Kidney (tissue), 14 donors: ENCODE measurements around the gene SMAD7. TPM values are rescaled to one million over a fixed set of nuclear protein-coding genes. Genes with fewer than 3 reads are reported as not detected.

Source experiments
- DNase-seq, 5 donors: peaks; one replicate each; pipeline ENCODE4 v3.0.0-alpha.2; 2013 to 2020
- FAIRE-seq: peaks from 2 replicates; lab custom pipeline; 2012; peaks lifted over from hg19 to GRCh38; lab: Jason Lieb, UNC
- H3K27ac ChIP-seq, 2 donors: one replicate each; pipeline ENCODE4 v1.7.0; 2013; ENCODE audit warnings: low read depth in 2 of 2, low read length in 2 of 2, inconsistent platforms in 1 of 2
- H3K27me3 ChIP-seq: one replicate; pipeline ENCODE4 v1.7.1; 2013; ENCODE audit warnings: low read length, inconsistent platforms; ENCODE audit not compliant: control insufficient read depth, insufficient read depth
- H3K36me3 ChIP-seq, 3 donors: one replicate each; pipeline versions ENCODE4 v1.7.0 to v1.7.1; 2013; ENCODE audit warnings: low read length in 3 of 3, control low read depth in 1 of 3, inconsistent platforms in 1 of 3; ENCODE audit not compliant: insufficient read depth in 3 of 3, control insufficient read depth in 2 of 3
- H3K4me1 ChIP-seq, 3 donors: one replicate each; pipeline versions ENCODE4 v1.7.0 to v1.7.1; 2013; ENCODE audit warnings: low read length in 3 of 3, inconsistent platforms in 1 of 3, low read depth in 1 of 3; ENCODE audit not compliant: control insufficient read depth in 2 of 3, insufficient read depth in 2 of 3
- H3K4me3 ChIP-seq, 3 donors: one replicate each; pipeline versions ENCODE4 v1.7.0 to v1.8.1; 2013; ENCODE audit warnings: low read length in 3 of 3, control low read depth in 1 of 3, inconsistent platforms in 1 of 3
- H3K9ac ChIP-seq, 3 donors: one replicate each; pipeline versions ENCODE4 v1.7.0 to v1.7.1; 2013; ENCODE audit warnings: low read length in 3 of 3, control low read depth in 1 of 3, inconsistent platforms in 1 of 3
- H3K9me3 ChIP-seq, 3 donors: one replicate each; pipeline versions ENCODE4 v1.7.0 to v1.7.1; 2013; ENCODE audit warnings: low read length in 3 of 3, control low read depth in 1 of 3, inconsistent platforms in 1 of 3; ENCODE audit not compliant: control insufficient read depth in 2 of 3, insufficient read depth in 1 of 3
- intact Hi-C: fragments of 100-400 bp; cut with DNase I; formaldehyde crosslinking; loops from one replicate; pipeline ENCODE4 v1.11.1; 2022
- polyA plus RNA-seq: library from polyadenylated mRNA; stranded (reverse); fragments of 350-450 nt; fragmentation: Illumina TruSeq; extraction: RNeasy Lipid Tissue Mini Kit (QIAGEN cat#74804); gene quantifications from one replicate; pipeline ENCODE4 v1.2.3, GENCODE V29; 2014; ENCODE audit warnings: low read depth, low replicate concordance; ENCODE audit not compliant: insufficient read depth
- total RNA-seq: library from RNA; stranded (reverse); fragmentation: NEBNext Ultra II Directional; extraction: Animal tissue kit (Norgen Biotek cat#: 25700); gene quantifications from one replicate; pipeline ENCODE4 v1.2.1, GENCODE V29; 2021
- TF ChIP-seq, protein P1 (sequence below): IDR thresholded peaks from 3 replicates; pipeline ENCODE4 v1.5.1; 2012; ENCODE audit warnings: mild to moderate bottlenecking, moderate library complexity, borderline replicate concordance; ENCODE audit not compliant: insufficient read depth; ENCODE audit errors: extremely low read depth
- donor health status: control.
- donor health status: control.
- donor health status: control.
- donor health status: control.
- donor health status: control.
- donor health status: DM: yes; HTN: yes; CAD: no.
- donor health status: Normal renal cell carcinoma (clear cell type).

Gene SMAD7
- total and polyA plus RNA-seq, 2 donors from 2014 or later, result 17.3 to 32.6 TPM

DNA sequence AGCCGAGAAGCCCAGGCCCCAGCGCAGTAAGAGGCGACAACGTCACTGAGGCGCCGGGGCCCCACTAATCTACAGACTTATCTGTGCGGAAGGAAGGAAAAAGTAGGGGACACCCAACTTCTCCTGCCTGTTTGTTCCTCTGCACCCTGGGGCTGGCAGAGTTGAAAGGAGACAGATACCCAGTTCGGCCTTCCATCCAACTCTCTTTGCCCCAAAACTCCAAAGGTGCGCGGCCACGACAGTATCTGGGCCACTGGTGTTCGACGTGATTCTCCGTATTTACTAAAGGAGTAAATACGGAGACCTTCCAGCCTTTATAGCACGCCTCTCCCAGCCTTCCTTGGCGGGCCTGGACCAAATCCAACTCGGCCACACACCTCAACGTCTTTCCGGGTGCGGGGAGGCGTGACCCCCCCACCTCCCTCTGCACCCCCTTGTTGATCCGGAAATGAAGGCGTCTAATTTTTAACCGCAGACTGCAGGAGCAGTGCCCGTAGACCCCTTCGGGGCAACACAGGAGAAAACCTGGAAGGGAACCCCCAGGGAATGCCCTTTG is 1.6 kb downstream of the SMAD7 start:
- Histone ChIP-seq H3K36me3 (peaks cover 0 to 20% (median 0%) of the 10 kb centered on the region in 3 donors), H3K27ac (peak overlapping the region; percentile 92), H3K4me3 (peak overlapping the region; percentile 81 to 99 (median 90)), H3K9me3 (no peaks in the 10 kb centered on the region), H3K4me1 (peaks cover 2 to 35% (median 29%) of the 10 kb centered on the region in 3 donors), H3K9ac (peak overlapping the region; percentile 57 to 84 (median 79)), H3K27me3 (no peaks in the 10 kb centered on the region)
- TF ChIP-seq, protein P1, sequence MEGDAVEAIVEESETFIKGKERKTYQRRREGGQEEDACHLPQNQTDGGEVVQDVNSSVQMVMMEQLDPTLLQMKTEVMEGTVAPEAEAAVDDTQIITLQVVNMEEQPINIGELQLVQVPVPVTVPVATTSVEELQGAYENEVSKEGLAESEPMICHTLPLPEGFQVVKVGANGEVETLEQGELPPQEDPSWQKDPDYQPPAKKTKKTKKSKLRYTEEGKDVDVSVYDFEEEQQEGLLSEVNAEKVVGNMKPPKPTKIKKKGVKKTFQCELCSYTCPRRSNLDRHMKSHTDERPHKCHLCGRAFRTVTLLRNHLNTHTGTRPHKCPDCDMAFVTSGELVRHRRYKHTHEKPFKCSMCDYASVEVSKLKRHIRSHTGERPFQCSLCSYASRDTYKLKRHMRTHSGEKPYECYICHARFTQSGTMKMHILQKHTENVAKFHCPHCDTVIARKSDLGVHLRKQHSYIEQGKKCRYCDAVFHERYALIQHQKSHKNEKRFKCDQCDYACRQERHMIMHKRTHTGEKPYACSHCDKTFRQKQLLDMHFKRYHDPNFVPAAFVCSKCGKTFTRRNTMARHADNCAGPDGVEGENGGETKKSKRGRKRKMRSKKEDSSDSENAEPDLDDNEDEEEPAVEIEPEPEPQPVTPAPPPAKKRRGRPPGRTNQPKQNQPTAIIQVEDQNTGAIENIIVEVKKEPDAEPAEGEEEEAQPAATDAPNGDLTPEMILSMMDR, result no peak
- intact Hi-C loops, result loop anchor here (10.0 kb wide), 1 partner anchor 104 kb away; no protein-coding TSS in a partner anchor
- DNase-seq, result peak in 2 of 5 donors; percentile 54 to 84
- no peak for FAIRE-seq

DNA sequence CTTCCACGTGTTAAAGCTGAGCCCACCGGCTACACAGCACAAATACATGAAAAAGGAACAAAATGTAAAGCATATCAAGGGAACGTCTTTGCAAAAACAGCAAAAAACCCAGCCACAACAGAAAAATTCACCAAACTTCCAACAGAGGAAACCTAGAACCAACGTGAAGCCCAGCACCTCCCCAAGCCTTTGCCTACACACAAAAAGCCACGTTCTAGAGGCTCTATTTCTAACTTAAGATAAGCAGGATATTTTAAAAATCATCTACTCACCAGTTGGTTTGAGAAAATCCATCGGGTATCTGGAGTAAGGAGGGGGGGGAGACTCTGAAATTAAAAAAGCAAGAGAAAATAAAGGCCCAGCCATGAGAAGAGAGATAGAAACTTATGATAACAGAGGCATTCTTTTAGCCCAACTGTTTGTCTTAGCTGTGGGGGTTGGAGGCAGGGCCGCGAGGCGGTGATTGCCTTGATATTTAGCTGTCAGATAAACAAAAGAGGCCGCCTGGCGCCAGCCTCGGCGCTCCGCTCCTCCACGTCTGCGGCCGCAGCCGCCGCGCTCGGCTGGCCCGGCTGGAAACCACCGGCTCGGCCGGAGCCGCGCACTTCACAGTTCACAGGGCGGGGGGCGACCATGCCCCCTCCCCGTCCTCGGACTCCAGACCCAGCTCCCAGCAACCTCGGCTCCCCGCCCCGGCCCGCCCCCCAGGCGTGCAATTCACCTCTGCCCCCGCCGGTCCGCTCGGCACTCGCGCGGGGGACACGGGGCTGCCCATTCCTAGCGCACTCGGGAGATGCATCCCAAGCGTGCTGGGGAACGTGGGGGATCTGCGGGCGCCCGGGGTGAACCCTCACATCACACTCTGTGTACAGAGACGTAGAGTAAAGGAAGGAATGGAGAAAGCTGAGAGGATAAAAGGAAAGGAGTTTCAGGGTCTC is 2.4 kb downstream of the SMAD7 start:
- no peaks in the 10 kb centered on the region for H3K27me3 ChIP-seq
- DNase-seq (peak; percentile 82 to 90 (median 88)), FAIRE-seq (no peak)
- peaks cover 0 to 22% (median 0%) of the 10 kb centered on the region in 3 donors for H3K36me3 ChIP-seq
- H3K9ac ChIP-seq, result peak overlapping the region; percentile 78 to 84 (median 83)
- peak overlapping the region; percentile 92 for H3K27ac ChIP-seq
- H3K4me3 ChIP-seq, result peak overlapping the region; percentile 82 to 99 (median 90)
- peaks cover 2 to 42% (median 36%) of the 10 kb centered on the region in 3 donors for H3K4me1 ChIP-seq
- no peaks in the 10 kb centered on the region for H3K9me3 ChIP-seq
- intact Hi-C loops, result loop anchor here (10.0 kb wide), 1 partner anchor 104 kb away; no protein-coding TSS in a partner anchor
- TF ChIP-seq, protein P1, result no peak

DNA sequence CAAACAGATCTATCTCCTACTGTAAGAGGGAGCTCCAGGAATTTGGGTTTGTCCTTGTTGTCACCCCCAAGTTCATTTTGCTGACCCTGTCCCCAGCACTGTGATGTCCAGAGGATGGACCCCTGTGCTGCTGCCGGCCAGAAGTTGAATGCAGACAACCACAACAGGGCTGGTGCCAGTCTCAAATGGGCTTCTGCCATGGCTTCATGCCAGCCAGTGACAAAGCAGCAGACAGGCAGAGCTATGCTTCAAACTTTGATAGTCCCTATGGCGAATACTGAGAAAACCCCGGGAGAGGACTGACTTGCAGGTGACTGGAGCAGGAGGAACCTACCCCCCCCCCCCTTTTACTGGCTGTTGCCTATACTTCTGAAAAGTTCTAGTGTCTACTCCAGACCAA is 3.2 kb downstream of the SMAD7 start:
- Histone ChIP-seq H3K36me3 (peaks cover 0 to 22% (median 0%) of the 10 kb centered on the region in 3 donors), H3K27me3 (no peaks in the 10 kb centered on the region), H3K27ac (peak overlapping the region; percentile 92), H3K9ac (peak overlapping the region; percentile 78 to 84 (median 83)), H3K9me3 (no peaks in the 10 kb centered on the region), H3K4me1 (peaks cover 6 to 47% (median 40%) of the 10 kb centered on the region in 3 donors), H3K4me3 (peak overlapping the region; percentile 82 to 99 (median 90))
- TF ChIP-seq, protein P1, result no peak
- FAIRE-seq (no peak), DNase-seq (peak in 2 of 5 donors; percentile 61 to 78)
- intact Hi-C loops, result loop anchor here (10.0 kb wide), 1 partner anchor 103 kb away; no protein-coding TSS in a partner anchor
